Measurements from ENCODE around the gene ACSS3.

DNA sequence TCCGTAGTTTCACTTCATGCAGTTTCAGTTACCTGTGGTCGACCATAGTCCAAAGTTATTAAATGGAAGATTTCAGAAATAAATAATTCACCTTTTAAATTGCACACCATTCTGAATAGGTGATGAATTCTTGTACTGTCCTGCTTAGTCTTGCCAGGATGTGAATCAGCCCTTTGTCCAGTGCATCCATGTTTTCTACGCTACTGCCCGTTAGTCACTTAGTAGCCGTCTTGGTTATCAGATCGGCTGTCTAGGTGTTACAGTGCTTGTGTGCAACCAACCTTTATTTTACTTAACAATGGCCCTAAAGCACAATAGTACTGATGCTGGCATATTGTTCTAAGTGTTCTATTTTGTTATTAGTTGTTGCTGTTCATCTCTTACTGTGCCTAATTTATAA lies 146.7 kb downstream of the ACSS3 start:
- TF ChIP-seq, protein P1, sequence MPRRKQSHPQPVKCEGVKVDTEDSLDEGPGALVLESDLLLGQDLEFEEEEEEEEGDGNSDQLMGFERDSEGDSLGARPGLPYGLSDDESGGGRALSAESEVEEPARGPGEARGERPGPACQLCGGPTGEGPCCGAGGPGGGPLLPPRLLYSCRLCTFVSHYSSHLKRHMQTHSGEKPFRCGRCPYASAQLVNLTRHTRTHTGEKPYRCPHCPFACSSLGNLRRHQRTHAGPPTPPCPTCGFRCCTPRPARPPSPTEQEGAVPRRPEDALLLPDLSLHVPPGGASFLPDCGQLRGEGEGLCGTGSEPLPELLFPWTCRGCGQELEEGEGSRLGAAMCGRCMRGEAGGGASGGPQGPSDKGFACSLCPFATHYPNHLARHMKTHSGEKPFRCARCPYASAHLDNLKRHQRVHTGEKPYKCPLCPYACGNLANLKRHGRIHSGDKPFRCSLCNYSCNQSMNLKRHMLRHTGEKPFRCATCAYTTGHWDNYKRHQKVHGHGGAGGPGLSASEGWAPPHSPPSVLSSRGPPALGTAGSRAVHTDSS (tag by site-specific recombination; IDR thresholded peaks at IDR 0.05): no peak
- TF ChIP-seq ZNF707 (tag by site-specific recombination; IDR thresholded peaks at IDR 0.05) (no peak), ZNF776 (tag by site-specific recombination; IDR thresholded peaks at IDR 0.05; ENCODE audit: borderline replicate concordance) (no peak), ATF2 (tag by site-specific recombination; IDR thresholded peaks at IDR 0.05; ENCODE audit: low read depth) (no peak), OSR2 (tag by site-specific recombination; IDR thresholded peaks at IDR 0.05) (no peak), CTCF (tag by site-specific recombination; IDR thresholded peaks at IDR 0.05) (no peak), ZNF558 (tag by site-specific recombination; IDR thresholded peaks at IDR 0.05) (no peak), ZNF146 (tag by site-specific recombination; IDR thresholded peaks at IDR 0.05) (no peak)
